H9 (cell line): ENCODE data around the gene TBC1D30. TPM values are rescaled to one million over a fixed set of nuclear protein-coding genes. Genes with fewer than 3 reads are reported as not detected.

Source experiments
- DNase-seq: peaks from one replicate; pipeline ENCODE4 v3.0.0-alpha.2; 2017
- H2AFZ ChIP-seq: one replicate; pipeline ENCODE4 v1.6.1; 2013; ENCODE audit warnings: mild to moderate bottlenecking, low read length, control low read depth, moderate library complexity
- H2AK5ac ChIP-seq: 2 replicates; pipeline ENCODE4 v1.6.1; 2013; ENCODE audit warnings: low read length, control low read depth, mixed read lengths; ENCODE audit not compliant: insufficient read length
- H2BK120ac ChIP-seq: one replicate; pipeline ENCODE4 v1.6.1; 2013; ENCODE audit warnings: low read depth, mild to moderate bottlenecking, low read length, control low read depth, inconsistent platforms; ENCODE audit not compliant: poor library complexity, severe bottlenecking
- H2BK12ac ChIP-seq: 2 replicates; pipeline ENCODE4 v1.6.1; 2013; ENCODE audit warnings: low read length, control low read depth, mixed read lengths, low read depth; ENCODE audit not compliant: insufficient read length
- H2BK15ac ChIP-seq: 2 replicates; pipeline ENCODE4 v1.6.1; 2013; ENCODE audit warnings: low read depth, low read length, control low read depth
- H2BK20ac ChIP-seq: one replicate; pipeline ENCODE4 v1.6.1; 2013; ENCODE audit warnings: low read depth, mild to moderate bottlenecking, low read length, control low read depth, inconsistent platforms; ENCODE audit not compliant: poor library complexity, severe bottlenecking
- H2BK5ac ChIP-seq: 2 replicates; pipeline ENCODE4 v1.6.1; 2013; ENCODE audit warnings: low read length, control low read depth, mixed read lengths; ENCODE audit not compliant: insufficient read length
- H3K14ac ChIP-seq: 2 replicates; pipeline ENCODE4 v1.6.1; 2013; ENCODE audit warnings: low read length, control low read depth; ENCODE audit not compliant: insufficient read depth
- H3K18ac ChIP-seq: 2 replicates; pipeline ENCODE4 v1.6.1; 2013; ENCODE audit warnings: low read depth, mild to moderate bottlenecking, mixed read lengths, low read length, control low read depth; ENCODE audit not compliant: insufficient read length
- H3K23ac ChIP-seq: 2 replicates; pipeline ENCODE4 v1.6.1; 2013; ENCODE audit warnings: low read length, control low read depth, mixed read lengths, low read depth; ENCODE audit not compliant: insufficient read length
- H3K23me2 ChIP-seq: 2 replicates; pipeline ENCODE4 v1.6.1; 2013; ENCODE audit warnings: low read depth, mild to moderate bottlenecking, mixed read lengths, low read length, control low read depth; ENCODE audit not compliant: insufficient read length, poor library complexity, severe bottlenecking
- H3K27ac ChIP-seq: 2 replicates; pipeline ENCODE4 v1.5.1; 2013; ENCODE audit warnings: low read length, control low read depth, mixed read lengths, low read depth; ENCODE audit not compliant: insufficient read length
- H3K27me3 ChIP-seq: 2 replicates; pipeline ENCODE4 v1.6.1; 2013; ENCODE audit warnings: low read length, control low read depth, inconsistent platforms; ENCODE audit not compliant: insufficient read depth
- H3K4ac ChIP-seq: 2 replicates; pipeline ENCODE4 v1.6.1; 2013; ENCODE audit warnings: low read depth, mild to moderate bottlenecking, control low read depth, inconsistent platforms, low read length, moderate library complexity
- H3K4me1 ChIP-seq: 2 replicates; pipeline ENCODE4 v1.6.1; 2013; ENCODE audit warnings: low read length, control low read depth, inconsistent platforms; ENCODE audit not compliant: insufficient read depth
- H3K4me2 ChIP-seq: 2 replicates; pipeline ENCODE4 v1.6.1; 2013; ENCODE audit warnings: low read length, control low read depth, mixed read lengths; ENCODE audit not compliant: insufficient read length, insufficient read depth
- H3K56ac ChIP-seq: 2 replicates; pipeline ENCODE4 v1.6.1; 2013; ENCODE audit warnings: low read depth, mild to moderate bottlenecking, mixed read lengths, low read length, control low read depth; ENCODE audit not compliant: insufficient read length
- H3K79me1 ChIP-seq: 2 replicates; pipeline ENCODE4 v1.6.1; 2013; ENCODE audit warnings: low read depth, mild to moderate bottlenecking, moderate library complexity, low read length, control low read depth, inconsistent platforms; ENCODE audit not compliant: insufficient read depth, poor library complexity, severe bottlenecking
- H3K79me2 ChIP-seq: 2 replicates; pipeline ENCODE4 v1.6.1; 2013; ENCODE audit warnings: low read length, control low read depth, inconsistent platforms; ENCODE audit not compliant: insufficient read depth
- H3K9ac ChIP-seq: 2 replicates; pipeline ENCODE4 v1.6.1; 2013; ENCODE audit warnings: low read length, control low read depth, mixed read lengths; ENCODE audit not compliant: insufficient read length; ENCODE audit errors: extremely low read depth
- H3K9me3 ChIP-seq: one replicate; pipeline ENCODE4 v1.6.1; 2013; ENCODE audit warnings: low read depth, low read length, inconsistent platforms; ENCODE audit not compliant: control insufficient read depth
- H3T11ph ChIP-seq: one replicate; pipeline ENCODE4 v1.6.1; 2013; ENCODE audit warnings: mild to moderate bottlenecking, low read length, control low read depth, inconsistent platforms
- H4K20me1 ChIP-seq: one replicate; pipeline ENCODE4 v1.6.1; 2013; ENCODE audit not compliant: control insufficient read depth, insufficient read length, insufficient read depth
- H4K5ac ChIP-seq: 2 replicates; pipeline ENCODE4 v1.6.1; 2013; ENCODE audit warnings: low read depth, mild to moderate bottlenecking, mixed read lengths, low read length, control low read depth; ENCODE audit not compliant: insufficient read length
- H4K8ac ChIP-seq: replicated peaks from 2 replicates; pipeline ENCODE4 v1.6.1; 2013; ENCODE audit warnings: low read length, control low read depth, mixed read lengths, low read depth; ENCODE audit not compliant: insufficient read length
- H4K91ac ChIP-seq: 2 replicates; pipeline ENCODE4 v1.6.1; 2013; ENCODE audit warnings: low read depth, mild to moderate bottlenecking, moderate library complexity, mixed read lengths, low read length, control low read depth; ENCODE audit not compliant: insufficient read length
- H3K27ac Mint-ChIP-seq, 3 experiments: 2 replicates in 2 of 3; 3 replicates in 1 of 3; pipeline ENCODE4 v1.8.0; 2020 to 2021; ENCODE audit warnings: mixed read lengths in 3 of 3, mild to moderate bottlenecking in 1 of 3, moderate library complexity in 1 of 3
- H3K27me3 Mint-ChIP-seq: 2 replicates; pipeline ENCODE4 v1.8.0; 2021; ENCODE audit warnings: low read depth, mild to moderate bottlenecking, moderate library complexity, mixed read lengths
- H3K36me3 Mint-ChIP-seq, 3 experiments: 2 replicates in 2 of 3; 3 replicates in 1 of 3; pipeline ENCODE4 v1.8.0; 2020 to 2021; ENCODE audit warnings: low read depth in 3 of 3, mixed read lengths in 3 of 3; ENCODE audit not compliant: insufficient read depth in 1 of 3
- H3K4me1 Mint-ChIP-seq, 2 experiments: 2 replicates each; pipeline ENCODE4 v1.8.0; 2020; ENCODE audit warnings: mixed read lengths in 2 of 2
- H3K4me3 Mint-ChIP-seq, 2 experiments: 2 replicates in 1 of 2; 3 replicates in 1 of 2; pipeline ENCODE4 v1.8.0; 2020 to 2021; ENCODE audit warnings: mild to moderate bottlenecking in 2 of 2, mixed read lengths in 2 of 2, moderate library complexity in 1 of 2
- H3K9me3 Mint-ChIP-seq, 2 experiments: 2 replicates in 1 of 2; 3 replicates in 1 of 2; pipeline ENCODE4 v1.8.0; 2020; ENCODE audit warnings: mild to moderate bottlenecking in 2 of 2, mixed read lengths in 2 of 2, moderate library complexity in 1 of 2
- CTCF ChIP-seq: fragments of 200-600 bp; sonication (generic); conservative IDR thresholded peaks from 3 replicates; pipeline ENCODE4 v1.8.0; 2021; ENCODE audit warnings: antibody characterized with exemption, mild to moderate bottlenecking
- WGBS: extraction: QIAGEN DNeasy Blood & Tissue Kit; methylation state at CpG from one replicate; pipeline ENCODE4 v1.1.7; 2013; ENCODE audit warnings: missing lambda C conversion rate, low lambda C conversion rate, mixed read lengths; ENCODE audit not compliant: insufficient read length; ENCODE audit errors: extremely low coverage; 5-methylcytosine and 5-hydroxymethylcytosine counted together
- total RNA-seq: library from RNA; stranded (reverse); gene quantifications from 2 replicates; pipeline ENCODE4 v1.2.1, GENCODE V29; 2021

Gene TBC1D30
- total RNA-seq, 1 experiment from 2014 or later = 1.6 TPM

GRCh38 chr12:64884728-64885127, 60.3 kb downstream of the TBC1D30 start:
- Histone ChIP-seq H2BK120ac (no peak overlapping the region), H3K4ac (no peak overlapping the region), H3K4me2 (no peak overlapping the region), H2BK5ac (no peak overlapping the region), H3K18ac (no peak overlapping the region), H3K23ac (no peak overlapping the region), H4K5ac (no peak overlapping the region), H3K79me1 (no peaks in the 10 kb centered on the region), H3K27me3 (no peaks in the 10 kb centered on the region), H3K9me3 (no peaks in the 10 kb centered on the region), H2BK12ac (no peak overlapping the region), H3T11ph (no peak overlapping the region), H3K27ac (no peak overlapping the region), H2BK20ac (no peak overlapping the region), H3K56ac (no peak overlapping the region), H3K4me1 (peaks cover 3% of the 10 kb centered on the region), H3K14ac (no peak overlapping the region), H3K9ac (no peak overlapping the region), H4K20me1 (no peaks in the 10 kb centered on the region), H3K23me2 (no peaks in the 10 kb centered on the region), H3K79me2 (no peaks in the 10 kb centered on the region), H2AK5ac (no peak overlapping the region), H2AFZ (no peak overlapping the region), H2BK15ac (no peak overlapping the region), H4K8ac (no peak overlapping the region), H4K91ac (no peak overlapping the region)
- no peaks in the 10 kb centered on the region for H3K36me3 Mint-ChIP-seq
- TF ChIP-seq CTCF = no peak
- no peak overlapping the region for H3K27ac Mint-ChIP-seq
- no peaks in the 10 kb centered on the region for H3K9me3 Mint-ChIP-seq
- DNase-seq = no peak
- no peaks in the 10 kb centered on the region; the same call in 1 of the 2 replicates for H3K27me3 Mint-ChIP-seq
- no peak overlapping the region for H3K4me3 Mint-ChIP-seq
- no CpG with 5 or more reads among the region's 3 CpGs for WGBS
- H3K4me1 Mint-ChIP-seq = peaks cover 19% of the 10 kb centered on the region in 2 experiments
